ENCODE measurements around the gene CDC37L1. TPM values are rescaled to one million over a fixed set of nuclear protein-coding genes. Genes with fewer than 3 reads are reported as not detected.

Gene CDC37L1
- total RNA-seq, 2 experiments from 2014 or later, result 13.7 to 14.5 TPM

GRCh38 chr9:4670591-4670990 is 8.8 kb upstream of the CDC37L1 start:
- peak overlapping the region; percentile 90 for H3K27ac Mint-ChIP-seq
- no peaks in the 10 kb centered on the region for H3K36me3 Mint-ChIP-seq (ENCODE audit: low read depth)
- intact Hi-C loops (cut with micrococcal nuclease), result loop anchor here (10.0 kb wide), 2 partner anchors 914 to 1094 kb away; no protein-coding TSS in a partner anchor
- peaks cover 54% of the 10 kb centered on the region for H3K4me1 Mint-ChIP-seq (ENCODE audit: low read depth)
- peak overlapping the region; percentile 36 for H3K4me3 Mint-ChIP-seq
- CTCF ChIA-PET, result no interaction called here
- DNase-seq, result peak; percentile 26
- H3K27me3 Mint-ChIP-seq (ENCODE audit: low read depth), result no peaks in the 10 kb centered on the region
- no peaks in the 10 kb centered on the region for H3K9me3 Mint-ChIP-seq

GRCh38 chr9:4671737-4672136 is 7.6 kb upstream of the CDC37L1 start:
- H3K9me3 Mint-ChIP-seq, result no peaks in the 10 kb centered on the region
- CTCF ChIA-PET, result no interaction called here
- no peak overlapping the region for H3K27ac Mint-ChIP-seq
- intact Hi-C loops (cut with micrococcal nuclease), result loop anchor here (1.0 to 10.0 kb wide), 3 partner anchors 8 to 1093 kb away; partner anchors contain the start of gene CDC37L1
- H3K36me3 Mint-ChIP-seq (ENCODE audit: low read depth), result peaks cover 2% of the 10 kb centered on the region
- no peak overlapping the region for H3K4me3 Mint-ChIP-seq
- H3K27me3 Mint-ChIP-seq (ENCODE audit: low read depth), result no peaks in the 10 kb centered on the region
- H3K4me1 Mint-ChIP-seq (ENCODE audit: low read depth), result peaks cover 46% of the 10 kb centered on the region
- no peak for DNase-seq

DNA sequence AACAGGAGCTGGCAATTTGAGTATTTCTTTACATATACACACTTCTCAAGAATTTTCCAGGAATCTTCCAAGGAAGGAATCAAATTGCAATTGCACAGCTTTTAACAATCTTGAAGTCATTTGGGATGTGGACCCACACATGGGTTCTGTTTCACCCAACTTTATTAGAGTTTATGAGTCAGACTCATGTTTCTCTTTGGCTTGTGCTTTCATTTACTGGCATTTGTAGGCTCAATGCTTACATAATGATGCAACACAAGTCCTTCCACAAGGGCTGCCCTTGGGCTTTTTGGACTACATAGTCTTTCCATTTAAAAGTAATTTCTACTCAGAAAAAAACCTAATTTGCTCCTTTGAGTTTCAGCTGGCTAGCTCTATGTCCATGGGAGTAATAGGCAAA is 4.6 kb upstream of the CDC37L1 start:
- no peak for DNase-seq
- Mint-ChIP-seq H3K36me3 (ENCODE audit: low read depth) (peaks cover 2% of the 10 kb centered on the region), H3K4me1 (ENCODE audit: low read depth) (peaks cover 24% of the 10 kb centered on the region), H3K9me3 (no peaks in the 10 kb centered on the region), H3K27me3 (ENCODE audit: low read depth) (no peaks in the 10 kb centered on the region), H3K27ac (no peak overlapping the region), H3K4me3 (no peak overlapping the region)
- CTCF ChIA-PET, result interaction anchor here (0.8 to 0.9 kb wide), 2 partner anchors 9 to 12 kb away, joined by 3 to 4 read pairs; partner anchors contain the start of gene SPATA6L
- intact Hi-C loops (cut with micrococcal nuclease), result loop anchor here (5.0 to 10.0 kb wide), 3 partner anchors 910 to 1333 kb away; a partner anchor contains a TSS

DNA sequence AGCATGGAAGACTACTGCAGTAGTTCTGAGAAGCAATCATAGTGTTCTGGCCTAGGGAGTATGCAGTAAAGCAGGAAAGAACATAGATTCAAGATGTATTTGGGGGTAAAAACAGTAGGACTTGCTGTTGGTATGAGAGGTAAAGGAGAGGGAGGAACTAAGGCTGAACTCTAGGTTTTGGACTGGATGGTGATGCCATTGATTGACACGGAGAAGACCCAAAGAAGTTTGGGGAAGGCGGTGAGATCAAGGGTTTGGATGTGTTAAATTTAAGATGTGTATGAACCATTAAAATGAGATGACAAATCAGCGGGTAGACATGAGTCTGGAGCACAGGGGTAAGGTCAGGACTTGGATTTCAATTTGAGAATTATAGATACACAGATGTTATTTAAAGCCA is 2.0 kb upstream of the CDC37L1 start:
- H3K4me3 Mint-ChIP-seq, result no peak overlapping the region
- DNase-seq, result no peak
- H3K4me1 Mint-ChIP-seq (ENCODE audit: low read depth), result peaks cover 8% of the 10 kb centered on the region
- peaks cover 2% of the 10 kb centered on the region for H3K36me3 Mint-ChIP-seq (ENCODE audit: low read depth)
- H3K27ac Mint-ChIP-seq, result no peak overlapping the region
- no peaks in the 10 kb centered on the region for H3K9me3 Mint-ChIP-seq
- no peaks in the 10 kb centered on the region for H3K27me3 Mint-ChIP-seq (ENCODE audit: low read depth)
- intact Hi-C loops (cut with micrococcal nuclease), result loop anchor here (5.0 to 10.0 kb wide), 3 partner anchors 907 to 1330 kb away; a partner anchor contains a TSS
- CTCF ChIA-PET, result interaction anchor here (1.1 kb wide), 1 partner anchor 13 kb away, joined by 3 read pairs; no protein-coding TSS in a partner anchor

DNA sequence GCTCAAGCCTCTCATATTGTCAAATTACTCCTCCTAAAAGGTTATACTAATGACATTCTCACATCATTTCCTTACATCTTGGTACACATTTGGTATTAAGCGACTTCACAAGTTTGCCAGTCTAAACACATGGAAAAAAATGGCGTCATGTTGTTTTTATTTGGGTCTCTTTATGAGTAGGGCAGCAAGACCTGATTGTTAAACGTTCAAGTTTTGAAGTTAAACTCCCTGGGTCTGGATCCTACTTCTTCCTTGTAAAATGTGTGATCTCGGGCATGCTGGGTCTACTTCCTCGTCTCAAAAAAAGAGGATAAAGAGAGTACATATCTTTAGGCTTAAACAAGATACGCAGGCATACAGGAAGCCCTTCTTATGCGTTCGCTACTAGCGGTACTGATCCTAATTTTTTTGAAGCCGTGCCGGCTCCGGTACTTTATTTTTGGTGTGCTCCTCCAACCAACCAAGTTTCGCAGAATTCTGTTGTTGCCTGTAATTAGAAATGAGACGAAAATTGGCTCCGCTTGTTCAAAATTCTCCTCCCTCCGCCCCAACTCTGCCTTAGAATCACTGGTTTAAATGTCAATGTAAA is 596 bp upstream of the CDC37L1 start:
- DNase-seq, result peak; percentile 34
- no peak overlapping the region for H3K4me3 Mint-ChIP-seq
- H3K4me1 Mint-ChIP-seq (ENCODE audit: low read depth), result peaks cover 15% of the 10 kb centered on the region
- no peaks in the 10 kb centered on the region for H3K9me3 Mint-ChIP-seq
- peaks cover 6% of the 10 kb centered on the region for H3K36me3 Mint-ChIP-seq (ENCODE audit: low read depth)
- CTCF ChIA-PET, result interaction anchor here (0.7 to 1.1 kb wide), 2 partner anchors 23 to 61 kb away, joined by 3 to 7 read pairs; partner anchors contain the start of gene AK3
- H3K27me3 Mint-ChIP-seq (ENCODE audit: low read depth), result no peaks in the 10 kb centered on the region
- intact Hi-C loops (cut with micrococcal nuclease), result loop anchor here (1.0 to 10.0 kb wide), 14 partner anchors 7 to 1329 kb away; partner anchors contain the start of genes AK3, JAK2, PLGRKT and PLPP6
- no peak overlapping the region for H3K27ac Mint-ChIP-seq

GRCh38 chr9:4680173-4680525 is 780 bp downstream of the CDC37L1 start:
- peak; percentile 14 for DNase-seq
- peaks cover 21% of the 10 kb centered on the region for H3K4me1 Mint-ChIP-seq (ENCODE audit: low read depth)
- no peaks in the 10 kb centered on the region for H3K9me3 Mint-ChIP-seq
- intact Hi-C loops (cut with micrococcal nuclease), result no loop called here
- CTCF ChIA-PET, result interaction anchor here (0.6 to 0.9 kb wide), 3 partner anchors 15 to 105 kb away, joined by 3 to 5 read pairs (median 3); no protein-coding TSS in a partner anchor
- no peak overlapping the region for H3K4me3 Mint-ChIP-seq
- H3K27me3 Mint-ChIP-seq (ENCODE audit: low read depth), result no peaks in the 10 kb centered on the region
- peaks cover 9% of the 10 kb centered on the region for H3K36me3 Mint-ChIP-seq (ENCODE audit: low read depth)
- H3K27ac Mint-ChIP-seq, result no peak overlapping the region

DNA sequence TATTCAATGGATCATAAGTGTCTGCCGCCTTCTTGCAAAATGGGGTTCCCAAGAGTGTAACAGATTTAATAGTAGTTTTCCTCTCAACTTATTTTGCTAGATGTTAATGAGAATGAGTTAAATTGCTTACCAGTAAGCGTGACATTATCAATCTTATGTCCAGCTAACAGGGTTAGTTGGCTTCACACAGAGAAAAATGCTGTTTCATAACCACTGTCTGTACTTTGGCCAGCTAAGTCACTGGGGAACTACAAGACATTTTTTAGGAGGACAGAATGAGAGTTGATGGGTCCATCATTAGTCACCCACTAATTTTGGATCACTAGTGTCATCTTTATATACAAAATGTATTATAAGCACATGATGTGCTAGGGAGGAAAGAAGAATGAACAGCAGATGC is 1.4 kb downstream of the CDC37L1 start:
- H3K4me1 Mint-ChIP-seq (ENCODE audit: low read depth), result peaks cover 22% of the 10 kb centered on the region
- no peak overlapping the region for H3K27ac Mint-ChIP-seq
- H3K4me3 Mint-ChIP-seq, result no peak overlapping the region
- no peaks in the 10 kb centered on the region for H3K27me3 Mint-ChIP-seq (ENCODE audit: low read depth)
- no peaks in the 10 kb centered on the region for H3K9me3 Mint-ChIP-seq
- CTCF ChIA-PET, result interaction anchor here (0.6 to 1.2 kb wide), 4 partner anchors 16 to 134 kb away, joined by 3 read pairs; no protein-coding TSS in a partner anchor
- peaks cover 11% of the 10 kb centered on the region for H3K36me3 Mint-ChIP-seq (ENCODE audit: low read depth)
- intact Hi-C loops (cut with micrococcal nuclease), result no loop called here
- DNase-seq, result no peak

DNA sequence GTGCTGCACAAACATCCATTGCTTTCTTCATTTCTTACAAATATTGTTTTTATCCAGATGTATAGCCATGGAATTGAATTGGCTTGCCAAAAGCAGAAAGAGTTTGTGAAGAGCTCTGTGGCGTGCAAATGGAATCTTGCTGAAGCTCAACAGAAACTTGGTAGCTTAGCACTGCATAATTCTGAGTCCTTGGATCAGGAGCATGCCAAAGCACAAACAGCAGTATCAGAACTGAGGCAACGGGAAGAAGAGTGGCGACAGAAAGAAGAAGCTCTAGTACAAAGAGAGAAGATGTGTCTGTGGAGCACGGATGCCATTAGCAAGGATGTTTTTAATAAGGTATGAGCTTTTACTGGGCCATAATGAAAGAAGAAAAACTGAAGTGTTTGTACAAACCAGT is 5.5 kb downstream of the CDC37L1 start:
- Mint-ChIP-seq H3K27ac (no peak overlapping the region), H3K4me1 (ENCODE audit: low read depth) (peaks cover 37% of the 10 kb centered on the region), H3K4me3 (no peak overlapping the region), H3K27me3 (ENCODE audit: low read depth) (no peaks in the 10 kb centered on the region), H3K9me3 (no peaks in the 10 kb centered on the region), H3K36me3 (ENCODE audit: low read depth) (peaks cover 14% of the 10 kb centered on the region)
- no peak for DNase-seq
- intact Hi-C loops (cut with micrococcal nuclease), result no loop called here
- CTCF ChIA-PET, result interaction anchor here (0.8 kb wide), 1 partner anchor 53 kb away, joined by 5 read pairs; no protein-coding TSS in a partner anchor

DNA sequence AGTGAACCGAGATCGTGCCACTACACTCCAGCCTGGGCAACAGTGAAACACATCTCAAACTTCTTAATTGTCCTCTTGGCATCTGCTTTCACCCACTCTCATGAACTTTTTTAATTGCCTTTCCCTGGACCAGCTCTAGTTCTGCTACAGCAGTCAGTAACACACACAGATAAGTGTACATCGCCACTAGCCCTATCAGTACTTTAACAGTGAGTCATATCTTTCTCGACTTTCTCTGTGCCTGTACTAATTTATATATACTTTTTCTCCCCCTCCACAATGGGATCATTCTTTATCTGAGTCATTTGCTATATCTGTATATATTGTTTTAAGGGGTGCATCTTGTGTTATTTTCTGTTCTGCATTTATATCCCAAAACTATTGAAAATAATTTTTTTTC is 6.7 kb downstream of the CDC37L1 start:
- H3K9me3 Mint-ChIP-seq, result no peaks in the 10 kb centered on the region
- intact Hi-C loops (cut with micrococcal nuclease), result no loop called here
- peaks cover 17% of the 10 kb centered on the region for H3K36me3 Mint-ChIP-seq (ENCODE audit: low read depth)
- H3K27ac Mint-ChIP-seq, result no peak overlapping the region
- H3K4me1 Mint-ChIP-seq (ENCODE audit: low read depth), result peaks cover 50% of the 10 kb centered on the region
- CTCF ChIA-PET, result no interaction called here
- H3K4me3 Mint-ChIP-seq, result no peak overlapping the region
- no peaks in the 10 kb centered on the region for H3K27me3 Mint-ChIP-seq (ENCODE audit: low read depth)
- no peak for DNase-seq

DNA sequence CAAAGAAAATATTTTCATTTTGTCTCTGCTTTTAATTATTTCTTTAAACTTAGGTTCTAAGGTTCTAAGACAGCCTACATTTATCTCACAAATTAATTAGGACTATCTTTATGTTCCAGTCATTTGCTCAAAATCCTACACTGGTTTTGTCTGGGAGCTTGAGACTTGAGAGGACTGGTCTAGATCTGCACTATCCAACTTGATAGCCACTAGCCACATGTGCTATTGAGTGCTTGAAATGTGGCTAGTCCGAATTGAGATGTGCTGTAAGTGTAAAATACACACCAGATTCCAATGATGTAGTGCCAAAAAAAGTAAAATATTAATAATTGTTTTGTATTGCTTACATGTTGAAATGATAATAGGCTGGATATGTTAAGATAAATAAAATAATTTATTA is 7.2 kb downstream of the CDC37L1 start:
- Mint-ChIP-seq H3K27ac (no peak overlapping the region), H3K9me3 (no peaks in the 10 kb centered on the region), H3K27me3 (ENCODE audit: low read depth) (no peaks in the 10 kb centered on the region), H3K4me1 (ENCODE audit: low read depth) (peaks cover 54% of the 10 kb centered on the region), H3K36me3 (ENCODE audit: low read depth) (peaks cover 20% of the 10 kb centered on the region), H3K4me3 (no peak overlapping the region)
- no peak for DNase-seq
- CTCF ChIA-PET, result no interaction called here
- intact Hi-C loops (cut with micrococcal nuclease), result no loop called here

- Mint-ChIP-seq H3K36me3 (ENCODE audit: low read depth) (peaks cover 20% of the 10 kb centered on the region), H3K4me1 (ENCODE audit: low read depth) (peaks cover 52% of the 10 kb centered on the region), H3K27ac (no peak overlapping the region), H3K9me3 (no peaks in the 10 kb centered on the region), H3K27me3 (ENCODE audit: low read depth) (no peaks in the 10 kb centered on the region), H3K4me3 (no peak overlapping the region)
- intact Hi-C loops (cut with micrococcal nuclease), result loop anchor here (1.0 kb wide), 1 partner anchor 10 kb away; the partner anchor contains the start of gene CDC37L1
- CTCF ChIA-PET, result no interaction called here
- DNase-seq, result no peak
These were observed 9.7 kb downstream of the CDC37L1 start for GRCh38 chr9:4689021-4689420.

DNA sequence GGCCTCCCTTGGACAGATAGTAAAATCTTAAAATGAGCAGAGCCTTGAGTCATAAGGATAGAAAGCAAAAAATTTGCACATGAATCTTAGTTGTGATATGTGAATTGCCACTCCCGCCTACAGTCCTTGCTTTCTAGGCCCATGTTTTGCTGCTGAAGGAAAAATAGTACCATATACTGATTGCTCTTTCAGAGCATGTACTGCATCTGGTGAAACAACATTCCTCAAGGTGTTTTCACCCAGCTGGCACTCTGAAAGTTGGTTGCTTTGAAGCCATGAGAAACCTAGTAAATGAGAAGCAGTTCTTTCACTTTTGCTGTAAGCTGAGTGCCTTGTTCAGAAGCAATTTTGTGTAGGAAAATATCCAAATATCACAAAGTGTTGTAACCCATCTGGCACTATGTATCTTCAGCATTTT is 10.3 kb downstream of the CDC37L1 start:
- peaks cover 22% of the 10 kb centered on the region for H3K36me3 Mint-ChIP-seq (ENCODE audit: low read depth)
- CTCF ChIA-PET, result no interaction called here
- H3K4me1 Mint-ChIP-seq (ENCODE audit: low read depth), result peaks cover 49% of the 10 kb centered on the region
- H3K27ac Mint-ChIP-seq, result peak overlapping the region; percentile 22
- intact Hi-C loops (cut with micrococcal nuclease), result loop anchor here (1.0 kb wide), 1 partner anchor 10 kb away; the partner anchor contains the start of gene CDC37L1
- H3K9me3 Mint-ChIP-seq, result no peaks in the 10 kb centered on the region
- peak; percentile 41 for DNase-seq
- no peak overlapping the region for H3K4me3 Mint-ChIP-seq
- no peaks in the 10 kb centered on the region for H3K27me3 Mint-ChIP-seq (ENCODE audit: low read depth)

DNA sequence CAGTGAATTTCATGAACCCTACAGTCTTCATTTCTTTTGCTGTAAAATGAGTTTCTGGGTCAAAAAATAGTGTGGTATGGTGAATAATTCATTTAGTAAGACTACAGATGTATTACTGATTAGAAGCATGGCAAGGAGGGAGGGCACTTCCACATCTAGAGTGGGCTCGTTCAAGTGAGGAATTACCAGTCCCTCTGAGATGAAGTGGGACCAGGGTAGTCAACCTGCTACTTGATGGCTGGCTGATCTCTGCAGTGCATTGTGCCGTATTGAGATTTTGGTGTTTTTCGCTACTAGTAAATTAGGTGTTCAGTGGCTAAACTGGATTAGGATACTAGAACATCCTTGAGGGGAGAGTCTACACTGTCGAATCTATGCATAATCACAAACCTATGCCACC is 10.8 kb downstream of the CDC37L1 start:
- H3K27ac Mint-ChIP-seq, result peak overlapping the region; percentile 17
- peaks cover 22% of the 10 kb centered on the region for H3K36me3 Mint-ChIP-seq (ENCODE audit: low read depth)
- peaks cover 45% of the 10 kb centered on the region for H3K4me1 Mint-ChIP-seq (ENCODE audit: low read depth)
- DNase-seq, result no peak
- no peaks in the 10 kb centered on the region for H3K9me3 Mint-ChIP-seq
- CTCF ChIA-PET, result no interaction called here
- H3K4me3 Mint-ChIP-seq, result no peak overlapping the region
- no peaks in the 10 kb centered on the region for H3K27me3 Mint-ChIP-seq (ENCODE audit: low read depth)
- intact Hi-C loops (cut with micrococcal nuclease), result no loop called here

Measured in activated naive CD4-positive, alpha-beta T cell treated with anti-CD3 and anti-CD28 coated beads for 36 hours (primary cell).